GM12874 (cell line): ENCODE results near the gene GSG1L.

Source experiments
- TF ChIP-seq, protein P1 (sequence below): IDR thresholded peaks from 2 replicates; pipeline ENCODE4 v1.5.1; 2011; ENCODE audit warnings: low read depth, mild to moderate bottlenecking, control low read depth, low read length, moderate library complexity; ENCODE audit not compliant: insufficient read depth

The GSG1L gene

DNA sequence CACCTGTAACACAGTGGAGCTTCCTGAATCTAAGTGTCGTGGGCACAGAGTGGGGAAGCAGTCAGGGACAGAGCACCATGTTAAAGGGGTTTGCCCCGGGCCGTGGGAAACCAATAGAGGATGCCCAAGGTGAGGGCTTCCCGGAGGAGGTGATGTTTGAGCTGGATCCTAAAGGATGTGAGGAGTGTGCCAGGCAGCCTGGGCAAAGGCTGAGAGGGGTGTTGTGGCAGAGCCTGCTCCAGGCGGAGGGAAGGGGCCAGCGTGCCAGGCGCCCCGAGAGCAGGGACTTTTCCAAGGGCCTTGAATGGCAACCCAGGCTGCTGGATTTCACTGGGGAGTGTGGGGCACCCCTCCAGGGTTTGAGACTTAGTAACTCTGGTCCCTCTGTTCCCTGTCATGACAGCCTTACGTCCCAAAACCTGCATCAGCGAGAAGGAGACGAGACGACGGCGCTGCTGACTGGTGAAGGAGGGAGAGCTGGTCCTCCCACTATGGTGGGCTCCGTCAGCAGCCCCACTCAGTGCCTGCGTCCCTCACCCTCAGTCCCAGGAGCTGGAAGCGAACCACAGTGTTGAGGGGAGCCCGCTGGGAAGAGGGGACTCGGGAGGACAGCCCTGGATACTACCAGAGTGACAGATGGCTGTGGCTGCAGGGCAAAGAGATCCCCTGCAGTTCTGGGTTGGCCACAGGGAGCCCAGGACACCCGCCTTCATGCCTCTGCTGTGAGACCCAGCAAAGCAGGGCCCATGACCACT, 285.2 kb downstream of the GSG1L start:
- TF ChIP-seq, protein P1, sequence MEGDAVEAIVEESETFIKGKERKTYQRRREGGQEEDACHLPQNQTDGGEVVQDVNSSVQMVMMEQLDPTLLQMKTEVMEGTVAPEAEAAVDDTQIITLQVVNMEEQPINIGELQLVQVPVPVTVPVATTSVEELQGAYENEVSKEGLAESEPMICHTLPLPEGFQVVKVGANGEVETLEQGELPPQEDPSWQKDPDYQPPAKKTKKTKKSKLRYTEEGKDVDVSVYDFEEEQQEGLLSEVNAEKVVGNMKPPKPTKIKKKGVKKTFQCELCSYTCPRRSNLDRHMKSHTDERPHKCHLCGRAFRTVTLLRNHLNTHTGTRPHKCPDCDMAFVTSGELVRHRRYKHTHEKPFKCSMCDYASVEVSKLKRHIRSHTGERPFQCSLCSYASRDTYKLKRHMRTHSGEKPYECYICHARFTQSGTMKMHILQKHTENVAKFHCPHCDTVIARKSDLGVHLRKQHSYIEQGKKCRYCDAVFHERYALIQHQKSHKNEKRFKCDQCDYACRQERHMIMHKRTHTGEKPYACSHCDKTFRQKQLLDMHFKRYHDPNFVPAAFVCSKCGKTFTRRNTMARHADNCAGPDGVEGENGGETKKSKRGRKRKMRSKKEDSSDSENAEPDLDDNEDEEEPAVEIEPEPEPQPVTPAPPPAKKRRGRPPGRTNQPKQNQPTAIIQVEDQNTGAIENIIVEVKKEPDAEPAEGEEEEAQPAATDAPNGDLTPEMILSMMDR: no peak

DNA sequence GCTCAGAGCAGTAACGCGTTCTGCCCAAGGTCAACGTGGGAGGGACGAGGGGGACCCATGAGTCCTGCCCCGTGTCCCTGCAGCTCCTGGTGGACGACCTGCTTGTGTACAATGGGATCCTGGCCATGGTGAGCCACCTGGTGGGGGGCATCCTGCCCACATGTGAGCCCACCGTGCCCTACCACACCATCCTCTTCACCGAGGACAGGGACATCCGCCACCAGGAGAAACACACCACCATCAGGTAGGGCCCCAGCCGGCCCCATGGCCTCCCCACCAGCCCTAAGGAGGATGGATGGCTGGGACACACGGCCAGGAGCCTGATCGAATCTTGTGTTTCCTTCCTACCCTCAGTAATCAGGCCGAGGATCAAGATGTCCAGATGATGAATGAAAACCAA, 286.0 kb downstream of the GSG1L start:
- TF ChIP-seq, protein P1: no peak

DNA sequence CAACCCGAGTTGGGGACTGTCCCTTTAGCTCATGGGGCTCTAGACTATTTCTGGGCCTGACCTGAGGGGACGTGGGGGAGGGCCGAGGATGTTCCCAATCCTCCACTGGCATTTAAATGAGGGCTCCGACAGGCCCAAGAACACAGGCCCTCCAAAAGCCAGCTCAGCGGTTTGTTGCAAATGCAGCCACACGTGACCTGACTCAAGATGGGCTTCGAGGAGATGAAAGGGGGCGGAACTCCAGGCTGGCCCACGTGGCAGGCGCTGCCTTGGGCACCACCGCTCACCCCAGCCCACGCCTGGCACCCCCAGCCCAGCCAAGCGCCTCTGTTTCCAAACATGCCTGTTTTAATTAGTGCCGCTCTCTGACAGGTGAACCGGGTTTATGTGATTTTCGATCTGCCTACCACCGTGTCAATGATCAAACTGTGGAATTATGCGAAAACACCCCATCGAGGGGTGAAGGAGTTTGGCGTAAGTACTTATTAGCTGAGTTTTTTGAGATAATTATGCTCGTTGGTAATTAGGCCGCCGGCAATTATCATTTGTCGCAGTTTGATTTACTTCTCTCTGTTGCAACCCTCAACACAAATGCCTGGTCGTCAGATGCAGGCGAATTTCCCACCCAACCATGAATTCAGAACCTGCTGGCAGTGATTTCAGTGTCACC, 286.8 kb downstream of the GSG1L start:
- TF ChIP-seq, protein P1: no peak

DNA sequence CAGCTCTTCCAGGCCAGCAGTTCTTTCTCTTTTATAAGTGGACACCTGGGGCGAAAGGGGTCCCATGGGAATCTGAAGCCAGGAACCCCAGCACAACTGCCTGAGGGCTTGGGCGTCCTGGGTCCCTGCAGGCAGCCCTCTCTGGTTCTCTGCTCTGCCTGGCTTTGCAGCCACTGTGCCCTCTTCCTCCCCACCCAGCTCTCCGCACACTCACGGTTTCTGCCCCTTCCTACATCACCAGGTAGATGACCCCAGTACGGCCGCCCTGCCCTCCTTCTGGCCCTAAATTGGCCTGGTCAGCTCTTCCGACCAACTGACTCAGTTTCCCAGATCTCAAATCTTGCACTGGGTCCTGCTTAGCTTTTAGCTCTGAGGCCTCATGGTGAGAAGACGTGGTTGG, 288.3 kb downstream of the GSG1L start:
- TF ChIP-seq, protein P1: no peak

DNA sequence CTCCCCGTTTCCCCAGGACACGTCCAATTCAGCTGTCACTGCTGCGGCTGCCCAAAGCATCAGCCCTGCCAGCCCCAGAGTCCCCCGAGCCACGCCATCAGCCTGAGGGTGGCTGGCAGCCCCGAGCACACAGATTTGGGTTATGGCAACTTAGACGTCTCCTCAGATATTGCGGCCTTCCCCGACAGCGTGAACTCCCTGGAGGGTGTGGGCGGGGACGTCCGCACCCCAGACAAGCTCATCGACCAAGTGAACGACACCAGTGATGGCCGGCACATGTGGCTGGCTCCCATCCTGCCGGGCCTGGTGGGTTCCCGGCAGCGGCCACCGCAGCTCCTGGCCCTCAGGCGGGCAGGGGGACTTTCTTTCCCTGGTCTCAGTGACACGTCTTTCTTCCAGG, 288.7 kb downstream of the GSG1L start:
- TF ChIP-seq, protein P1: no peak

DNA sequence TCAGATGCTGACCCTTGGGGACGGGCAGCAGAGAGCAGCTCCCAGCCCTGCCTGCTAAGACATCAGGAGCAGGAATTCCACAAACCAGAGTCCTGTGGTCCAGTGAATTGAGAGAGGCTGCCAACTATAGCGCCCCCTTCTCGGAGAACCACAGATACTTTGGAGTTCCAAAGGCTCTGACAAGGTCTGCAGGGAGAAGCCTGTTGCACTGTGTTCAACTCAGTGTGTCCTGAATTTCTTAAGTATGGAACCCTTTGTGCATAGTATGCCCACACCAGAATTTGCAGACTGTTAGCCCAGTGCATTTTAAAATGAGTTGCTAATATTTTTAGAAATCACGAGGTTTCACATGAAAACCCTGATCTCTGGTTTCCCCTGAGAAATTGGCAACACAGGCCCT, 290.2 kb downstream of the GSG1L start:
- TF ChIP-seq, protein P1: no peak

DNA sequence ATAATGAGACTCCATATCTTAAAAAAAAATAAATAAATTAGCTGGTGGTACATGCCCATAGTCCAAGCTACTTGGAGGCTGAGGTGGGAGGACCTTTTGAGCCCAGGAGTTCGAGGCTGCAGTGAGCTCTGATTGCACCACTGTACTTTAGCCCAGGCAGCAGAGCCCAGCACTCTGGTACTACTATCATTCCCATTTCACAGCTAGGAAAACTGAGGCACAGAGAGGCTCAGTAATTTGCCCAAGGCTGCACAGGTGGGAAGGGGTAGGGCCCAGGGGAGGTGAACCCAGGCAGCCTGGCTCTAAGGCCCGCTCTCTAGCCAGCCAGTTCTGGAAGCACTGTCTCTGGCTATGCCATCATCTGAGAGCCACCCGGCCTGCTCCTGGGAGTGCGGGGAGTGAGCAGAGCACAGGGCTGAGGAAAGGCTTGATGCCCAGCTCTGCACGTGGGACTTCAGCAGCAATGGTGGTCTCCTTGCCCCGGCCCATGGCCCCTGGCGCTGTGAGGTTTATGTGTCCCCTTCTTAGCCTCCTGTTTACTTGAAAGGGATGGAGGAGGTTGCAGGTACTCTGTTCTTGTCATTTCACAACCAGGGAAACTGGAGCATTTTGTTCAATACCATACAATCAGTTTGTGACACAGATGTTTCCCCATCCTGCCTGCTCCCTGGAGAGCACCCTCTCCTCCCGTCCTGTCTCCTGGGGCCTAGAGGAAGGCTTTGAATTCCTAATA, 291.3 kb downstream of the GSG1L start:
- TF ChIP-seq, protein P1: no peak
